Astrocyte (in vitro differentiated cells and primary cell): ENCODE results near the gene TEX22.

Experiments used
- EZH2 ChIP-seq: IDR thresholded peaks from 2 replicates; pipeline ENCODE4 v1.6.1; 2012; ENCODE audit warnings: mild to moderate bottlenecking, low read length, inconsistent platforms; ENCODE audit not compliant: insufficient read depth
- TF ChIP-seq, protein P1 (sequence below): IDR thresholded peaks from 2 replicates; pipeline ENCODE4 v1.5.1; 2011; ENCODE audit warnings: low read depth, mild to moderate bottlenecking, inconsistent platforms, low read length, moderate library complexity; ENCODE audit not compliant: insufficient read depth

GRCh38 chr14:105382343-105383082, 15.8 kb upstream of the TEX22 start:
- TF ChIP-seq, protein P1, sequence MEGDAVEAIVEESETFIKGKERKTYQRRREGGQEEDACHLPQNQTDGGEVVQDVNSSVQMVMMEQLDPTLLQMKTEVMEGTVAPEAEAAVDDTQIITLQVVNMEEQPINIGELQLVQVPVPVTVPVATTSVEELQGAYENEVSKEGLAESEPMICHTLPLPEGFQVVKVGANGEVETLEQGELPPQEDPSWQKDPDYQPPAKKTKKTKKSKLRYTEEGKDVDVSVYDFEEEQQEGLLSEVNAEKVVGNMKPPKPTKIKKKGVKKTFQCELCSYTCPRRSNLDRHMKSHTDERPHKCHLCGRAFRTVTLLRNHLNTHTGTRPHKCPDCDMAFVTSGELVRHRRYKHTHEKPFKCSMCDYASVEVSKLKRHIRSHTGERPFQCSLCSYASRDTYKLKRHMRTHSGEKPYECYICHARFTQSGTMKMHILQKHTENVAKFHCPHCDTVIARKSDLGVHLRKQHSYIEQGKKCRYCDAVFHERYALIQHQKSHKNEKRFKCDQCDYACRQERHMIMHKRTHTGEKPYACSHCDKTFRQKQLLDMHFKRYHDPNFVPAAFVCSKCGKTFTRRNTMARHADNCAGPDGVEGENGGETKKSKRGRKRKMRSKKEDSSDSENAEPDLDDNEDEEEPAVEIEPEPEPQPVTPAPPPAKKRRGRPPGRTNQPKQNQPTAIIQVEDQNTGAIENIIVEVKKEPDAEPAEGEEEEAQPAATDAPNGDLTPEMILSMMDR, result no peak
- TF ChIP-seq EZH2, result no peak
